Astrocyte (in vitro differentiated cells and primary cell): ENCODE data around the gene PRAMEF12.

Experiments
- EZH2 ChIP-seq: IDR thresholded peaks from 2 replicates; pipeline ENCODE4 v1.6.1; 2012; ENCODE audit warnings: mild to moderate bottlenecking, low read length, inconsistent platforms; ENCODE audit not compliant: insufficient read depth
- TF ChIP-seq, protein P1 (sequence below): IDR thresholded peaks from 2 replicates; pipeline ENCODE4 v1.5.1; 2011; ENCODE audit warnings: low read depth, mild to moderate bottlenecking, inconsistent platforms, low read length, moderate library complexity; ENCODE audit not compliant: insufficient read depth

DNA sequence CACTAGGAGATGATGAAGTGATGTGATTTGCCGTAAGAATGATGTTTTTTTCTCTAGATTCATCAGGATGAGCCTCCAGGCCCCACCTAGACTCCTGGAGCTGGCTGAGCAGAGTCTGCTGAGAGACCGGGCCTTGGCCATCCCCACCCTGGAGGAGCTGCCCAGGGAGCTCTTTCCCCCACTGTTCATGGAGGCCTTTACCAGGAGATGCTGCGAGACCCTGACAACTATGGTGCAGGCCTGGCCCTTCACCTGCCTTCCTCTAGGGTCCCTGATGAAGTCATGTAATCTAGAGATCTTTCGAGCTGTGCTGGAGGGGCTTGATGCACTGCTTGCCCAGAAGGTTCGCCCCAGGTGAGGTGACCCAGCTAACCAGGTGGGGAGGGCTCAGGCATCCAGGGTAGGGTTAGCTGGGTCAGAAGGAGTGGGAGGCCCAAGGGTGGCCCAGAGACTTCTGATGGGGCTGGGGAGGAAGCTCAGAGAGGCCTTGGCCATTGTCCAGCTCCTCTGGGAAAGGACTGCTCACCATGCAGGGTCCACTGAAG, 1.3 kb downstream of the PRAMEF12 start:
- TF ChIP-seq, protein P1, sequence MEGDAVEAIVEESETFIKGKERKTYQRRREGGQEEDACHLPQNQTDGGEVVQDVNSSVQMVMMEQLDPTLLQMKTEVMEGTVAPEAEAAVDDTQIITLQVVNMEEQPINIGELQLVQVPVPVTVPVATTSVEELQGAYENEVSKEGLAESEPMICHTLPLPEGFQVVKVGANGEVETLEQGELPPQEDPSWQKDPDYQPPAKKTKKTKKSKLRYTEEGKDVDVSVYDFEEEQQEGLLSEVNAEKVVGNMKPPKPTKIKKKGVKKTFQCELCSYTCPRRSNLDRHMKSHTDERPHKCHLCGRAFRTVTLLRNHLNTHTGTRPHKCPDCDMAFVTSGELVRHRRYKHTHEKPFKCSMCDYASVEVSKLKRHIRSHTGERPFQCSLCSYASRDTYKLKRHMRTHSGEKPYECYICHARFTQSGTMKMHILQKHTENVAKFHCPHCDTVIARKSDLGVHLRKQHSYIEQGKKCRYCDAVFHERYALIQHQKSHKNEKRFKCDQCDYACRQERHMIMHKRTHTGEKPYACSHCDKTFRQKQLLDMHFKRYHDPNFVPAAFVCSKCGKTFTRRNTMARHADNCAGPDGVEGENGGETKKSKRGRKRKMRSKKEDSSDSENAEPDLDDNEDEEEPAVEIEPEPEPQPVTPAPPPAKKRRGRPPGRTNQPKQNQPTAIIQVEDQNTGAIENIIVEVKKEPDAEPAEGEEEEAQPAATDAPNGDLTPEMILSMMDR, result no peak
- TF ChIP-seq EZH2, result no peak
